ENCODE data around the gene ZNF485. TPM values are rescaled to one million over a fixed set of nuclear protein-coding genes. Genes with fewer than 3 reads are reported as not detected.
"Not testable (repeated sequence)": the region's sequence is repeated elsewhere in the genome, so short reads cannot be mapped to it uniquely, and the experiment has no call there.

ZNF485 gene
- total and polyA plus RNA-seq, 8 donors = 1.9 to 5.3 (median 4.9) TPM

DNA sequence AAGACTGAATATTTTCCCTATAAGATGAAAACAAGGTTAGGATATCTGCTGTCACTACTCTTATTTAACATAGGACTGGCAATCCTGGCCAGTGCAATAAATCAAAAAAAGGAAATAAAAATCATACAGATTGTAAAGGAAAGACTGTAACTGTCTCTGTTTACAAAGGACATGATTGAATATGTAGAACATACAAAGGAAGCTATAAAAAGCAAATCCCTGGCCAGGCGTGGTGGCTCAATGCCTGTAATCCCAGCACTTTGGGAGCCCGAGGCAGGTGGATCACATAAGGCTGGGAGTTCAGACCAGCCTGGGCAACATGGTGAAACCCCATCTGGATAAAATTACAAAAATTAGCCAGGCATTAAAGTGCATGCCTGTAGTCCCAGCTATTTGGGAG is 15.8 kb downstream of the ZNF485 start:
- intact Hi-C loops (cut with DNase I) = no loop called here
- Histone ChIP-seq H3K4me3 (no peak overlapping the region), H3K4me1 (peaks cover 0 to 4% of the 10 kb centered on the region in 2 donors), H3K36me3 (peaks cover 0 to 4% of the 10 kb centered on the region in 2 donors), H3K27me3 (no peaks in the 10 kb centered on the region), H3K9me3 (peaks cover 0 to 63% of the 10 kb centered on the region in 2 donors), H3K27ac (no peak overlapping the region)
- DNase-seq (no peak), ATAC-seq (no peak)
- TF ChIP-seq, protein P1, sequence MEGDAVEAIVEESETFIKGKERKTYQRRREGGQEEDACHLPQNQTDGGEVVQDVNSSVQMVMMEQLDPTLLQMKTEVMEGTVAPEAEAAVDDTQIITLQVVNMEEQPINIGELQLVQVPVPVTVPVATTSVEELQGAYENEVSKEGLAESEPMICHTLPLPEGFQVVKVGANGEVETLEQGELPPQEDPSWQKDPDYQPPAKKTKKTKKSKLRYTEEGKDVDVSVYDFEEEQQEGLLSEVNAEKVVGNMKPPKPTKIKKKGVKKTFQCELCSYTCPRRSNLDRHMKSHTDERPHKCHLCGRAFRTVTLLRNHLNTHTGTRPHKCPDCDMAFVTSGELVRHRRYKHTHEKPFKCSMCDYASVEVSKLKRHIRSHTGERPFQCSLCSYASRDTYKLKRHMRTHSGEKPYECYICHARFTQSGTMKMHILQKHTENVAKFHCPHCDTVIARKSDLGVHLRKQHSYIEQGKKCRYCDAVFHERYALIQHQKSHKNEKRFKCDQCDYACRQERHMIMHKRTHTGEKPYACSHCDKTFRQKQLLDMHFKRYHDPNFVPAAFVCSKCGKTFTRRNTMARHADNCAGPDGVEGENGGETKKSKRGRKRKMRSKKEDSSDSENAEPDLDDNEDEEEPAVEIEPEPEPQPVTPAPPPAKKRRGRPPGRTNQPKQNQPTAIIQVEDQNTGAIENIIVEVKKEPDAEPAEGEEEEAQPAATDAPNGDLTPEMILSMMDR (IDR thresholded peaks at IDR 0.05) = no peak

DNA sequence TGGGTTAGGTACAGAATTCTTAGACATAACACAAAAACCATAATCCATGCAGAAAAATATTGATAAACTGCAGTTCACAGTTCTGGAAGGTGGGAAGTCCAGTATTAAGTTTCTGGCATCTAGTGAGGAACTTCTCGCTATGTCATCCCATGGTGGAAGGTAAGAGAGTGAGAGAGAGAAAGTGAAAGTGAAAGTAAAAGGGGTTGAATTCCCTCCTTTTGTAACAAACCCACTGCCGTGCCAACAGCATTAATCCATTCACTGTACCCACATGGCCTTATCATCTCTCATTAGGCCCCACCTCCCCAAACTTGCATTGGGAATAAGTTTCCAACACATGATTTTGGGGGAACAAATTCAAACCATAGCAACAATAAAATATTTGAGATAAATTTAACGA is 17.1 kb downstream of the ZNF485 start:
- TF ChIP-seq, protein P1 (IDR thresholded peaks at IDR 0.05) = no peak
- peaks cover 0 to 53% of the 10 kb centered on the region in 2 donors for H3K9me3 ChIP-seq
- no peak for DNase-seq
- no peaks in the 10 kb centered on the region for H3K36me3 ChIP-seq
- H3K4me3 ChIP-seq = no peak overlapping the region
- peaks cover 0 to 4% of the 10 kb centered on the region in 2 donors for H3K4me1 ChIP-seq
- intact Hi-C loops (cut with DNase I) = no loop called here
- no peak overlapping the region for H3K27ac ChIP-seq
- H3K27me3 ChIP-seq = no peaks in the 10 kb centered on the region
- no peak for ATAC-seq

DNA sequence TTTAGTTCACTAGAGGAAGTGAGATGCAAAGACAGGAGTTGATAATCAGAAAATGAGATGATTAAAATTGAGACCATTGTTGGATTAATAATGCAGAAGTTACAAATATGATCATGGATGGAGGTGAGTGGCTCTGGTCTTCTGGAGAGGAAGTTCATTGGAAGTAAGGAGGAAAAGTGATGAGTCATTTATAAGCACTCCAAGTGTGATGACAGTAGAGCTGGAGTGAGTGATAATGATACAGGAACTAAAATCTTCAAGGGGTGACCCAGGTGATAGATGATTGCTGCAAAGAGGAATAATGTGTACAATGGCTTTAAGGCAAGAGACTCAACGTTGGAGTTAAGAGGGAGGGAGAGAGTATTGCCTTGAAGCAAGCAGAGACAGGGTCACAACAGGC is 21.7 kb downstream of the ZNF485 start:
- Histone ChIP-seq H3K4me1 (peaks cover 0 to 4% of the 10 kb centered on the region in 2 donors), H3K9me3 (peaks cover 0 to 23% of the 10 kb centered on the region in 2 donors), H3K27ac (no peak overlapping the region), H3K4me3 (no peak overlapping the region), H3K36me3 (no peaks in the 10 kb centered on the region), H3K27me3 (no peaks in the 10 kb centered on the region)
- TF ChIP-seq, protein P1 (IDR thresholded peaks at IDR 0.05) = no peak
- intact Hi-C loops (cut with DNase I) = no loop called here
- ATAC-seq = no peak
- DNase-seq = no peak

- peaks cover 0 to 30% of the 10 kb centered on the region in 2 donors for H3K9me3 ChIP-seq
- no peak overlapping the region for H3K4me3 ChIP-seq
- no peaks in the 10 kb centered on the region for H3K36me3 ChIP-seq
- no peak for DNase-seq
- no peak overlapping the region for H3K27ac ChIP-seq
- intact Hi-C loops (cut with DNase I) = no loop called here
- H3K27me3 ChIP-seq = no peaks in the 10 kb centered on the region
- TF ChIP-seq, protein P1 (IDR thresholded peaks at IDR 0.05) = no peak
- no peak for ATAC-seq
- H3K4me1 ChIP-seq = no peaks in the 10 kb centered on the region
Measured at GRCh38 chr10:43628956-43629355, 22.7 kb downstream of the ZNF485 start.

- H3K4me3 ChIP-seq; H3K27me3 ChIP-seq; H3K36me3 ChIP-seq; intact Hi-C loops (cut with DNase I); DNase-seq; H3K4me1 ChIP-seq; ATAC-seq; H3K27ac ChIP-seq: not testable (repeated sequence)
- peaks cover 0 to 67% of the 10 kb centered on the region in 2 donors for H3K9me3 ChIP-seq
Measured at GRCh38 chr10:43635816-43636215, 29.6 kb downstream of the ZNF485 start.

GRCh38 chr10:43640603-43641002 is 34.4 kb downstream of the ZNF485 start:
- no peak overlapping the region for H3K4me3 ChIP-seq
- H3K27me3 ChIP-seq = no peaks in the 10 kb centered on the region
- ATAC-seq = no peak
- H3K36me3 ChIP-seq = peaks cover 9 to 30% of the 10 kb centered on the region in 2 donors
- H3K9me3 ChIP-seq = peaks cover 10 to 87% of the 10 kb centered on the region in 2 donors
- TF ChIP-seq, protein P1 (IDR thresholded peaks at IDR 0.05) = no peak
- no peaks in the 10 kb centered on the region for H3K4me1 ChIP-seq
- no peak overlapping the region for H3K27ac ChIP-seq
- intact Hi-C loops (cut with DNase I) = no loop called here
- no peak for DNase-seq

All from left lung (tissue), 10 donors.